Activated T-helper 1 cell treated with anti-CD3 and anti-CD28 coated beads, Interleukin-2, amount 50 U/mL, for 16 hours (primary cell): ENCODE data around the gene AIG1.
"Not testable (repeated sequence)": the region's sequence is repeated elsewhere in the genome, so short reads cannot be mapped to it uniquely, and the experiment has no call there.

Experiments
- DNase-seq, 2 donors: peaks; one replicate each; pipeline ENCODE4 v3.0.0-alpha.2; 2020; ENCODE audit warnings: low read depth in 1 of 2, low spot score in 1 of 2

The AIG1 gene

GRCh38 chr6:143307760-143308159, 247.1 kb downstream of the AIG1 start:
- not testable (repeated sequence) for DNase-seq

DNA sequence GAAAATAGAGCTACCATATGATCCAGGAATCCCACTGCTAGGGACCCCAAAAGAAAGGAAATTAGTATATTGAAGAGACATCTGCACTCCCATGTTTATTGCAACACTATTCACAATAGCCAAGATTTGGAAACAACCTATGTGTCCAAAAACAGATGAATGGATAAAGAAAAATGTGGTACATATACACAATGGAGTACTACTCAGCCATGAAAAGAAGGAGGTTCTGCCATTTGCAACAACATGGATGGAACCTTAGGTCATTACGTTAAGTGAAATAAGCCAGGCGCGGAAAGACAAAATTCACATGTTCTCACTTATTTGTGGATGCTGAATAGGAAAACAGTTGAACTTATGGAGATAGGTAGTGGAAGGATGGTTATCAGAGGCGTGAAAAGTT, 252.5 kb downstream of the AIG1 start:
- no peak for DNase-seq

GRCh38 chr6:143321491-143322086, 260.9 kb downstream of the AIG1 start:
- no peak for DNase-seq

DNA sequence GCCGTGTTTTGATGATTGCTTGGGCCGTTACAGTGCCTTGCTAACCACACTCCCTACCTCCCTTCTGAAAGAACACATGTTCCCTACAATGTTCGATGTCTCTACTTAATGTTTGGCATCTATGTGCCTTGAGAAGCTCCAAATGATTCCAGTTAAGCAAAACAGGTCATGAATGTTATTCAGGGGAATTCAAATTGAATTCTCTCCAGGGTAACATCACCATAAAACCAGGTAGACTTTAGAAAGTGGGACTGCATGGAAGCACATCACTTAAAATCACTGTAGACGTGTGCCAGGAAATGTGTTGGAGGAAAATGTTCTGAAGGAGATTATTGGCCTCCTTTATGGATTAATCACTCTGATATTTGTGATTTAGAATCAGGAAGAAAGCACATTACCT, 261.7 kb downstream of the AIG1 start:
- DNase-seq: no peak

DNA sequence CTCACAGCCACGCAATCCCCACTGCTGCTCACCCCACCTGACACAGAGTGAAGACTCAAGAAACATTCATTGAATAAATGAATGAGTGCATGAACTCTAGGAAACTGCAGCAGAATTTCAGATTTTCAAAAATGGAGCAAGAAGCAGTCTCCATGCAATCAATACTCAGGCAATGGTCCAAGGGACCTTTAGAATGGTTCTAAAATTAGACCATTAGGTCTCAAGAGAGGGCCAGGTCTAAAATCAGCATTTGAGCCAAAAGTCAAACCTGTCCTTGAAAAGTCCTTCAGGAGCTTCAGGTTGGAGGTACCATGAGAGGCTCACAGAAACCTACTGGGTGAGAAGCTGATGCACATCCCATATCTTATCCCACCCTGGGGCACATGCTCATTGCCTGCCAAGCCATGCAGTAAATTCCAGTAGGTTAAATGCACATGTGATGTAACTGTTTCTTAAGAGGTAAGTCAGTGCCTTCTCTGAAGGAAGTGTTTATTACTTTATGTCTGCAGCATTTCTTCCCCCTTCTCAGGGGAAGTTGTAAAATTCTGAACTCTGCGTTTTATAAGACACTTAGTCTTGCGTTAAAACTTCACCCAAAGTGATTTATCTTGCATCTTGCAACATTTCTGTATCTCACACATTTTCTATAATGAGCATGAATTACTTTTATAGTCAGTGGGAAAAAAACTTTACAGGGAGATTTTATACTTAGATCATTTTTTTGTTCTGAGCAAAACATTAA, 263.2 kb downstream of the AIG1 start:
- DNase-seq: no peak

GRCh38 chr6:143325379-143326140, 264.9 kb downstream of the AIG1 start:
- DNase-seq: no peak

GRCh38 chr6:143328876-143329275, 268.2 kb downstream of the AIG1 start:
- DNase-seq: no peak

DNA sequence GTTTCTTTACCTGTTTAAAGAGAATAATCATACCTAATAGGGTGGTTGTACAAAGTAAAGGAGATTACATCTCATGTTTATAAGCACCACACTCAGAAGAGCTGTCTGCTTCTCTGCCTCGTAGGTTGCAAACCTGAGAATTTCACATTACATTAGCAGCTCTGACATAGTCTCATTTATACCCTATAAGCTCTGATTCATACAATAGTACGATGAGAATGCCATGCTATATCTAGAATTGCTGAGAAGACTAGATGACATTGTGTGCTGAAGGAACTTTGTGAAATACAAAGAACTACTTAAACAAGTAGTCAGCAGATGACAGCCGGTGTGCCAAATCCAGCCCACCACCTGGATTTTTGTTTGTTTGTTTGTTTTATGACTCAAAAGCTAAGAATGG, 268.6 kb downstream of the AIG1 start:
- no peak for DNase-seq

DNA sequence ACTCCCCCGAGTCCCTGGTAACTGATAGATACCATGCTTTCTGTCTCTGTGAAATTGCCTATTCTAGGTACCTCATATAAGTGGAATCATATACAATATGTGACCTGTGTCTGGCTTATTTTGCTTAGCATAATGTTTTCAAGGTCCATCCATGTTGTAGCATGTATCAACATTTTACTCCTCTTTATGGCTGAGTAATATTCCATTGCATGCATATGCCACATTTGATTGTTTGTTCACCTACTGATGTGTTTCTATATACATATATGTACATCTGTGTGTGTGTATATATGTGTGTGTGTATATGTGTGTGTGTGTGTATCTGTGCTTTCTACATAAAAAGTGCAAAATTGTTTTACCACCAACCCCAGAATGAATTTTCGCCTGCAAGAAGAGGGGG, 270.7 kb downstream of the AIG1 start:
- no peak for DNase-seq

DNA sequence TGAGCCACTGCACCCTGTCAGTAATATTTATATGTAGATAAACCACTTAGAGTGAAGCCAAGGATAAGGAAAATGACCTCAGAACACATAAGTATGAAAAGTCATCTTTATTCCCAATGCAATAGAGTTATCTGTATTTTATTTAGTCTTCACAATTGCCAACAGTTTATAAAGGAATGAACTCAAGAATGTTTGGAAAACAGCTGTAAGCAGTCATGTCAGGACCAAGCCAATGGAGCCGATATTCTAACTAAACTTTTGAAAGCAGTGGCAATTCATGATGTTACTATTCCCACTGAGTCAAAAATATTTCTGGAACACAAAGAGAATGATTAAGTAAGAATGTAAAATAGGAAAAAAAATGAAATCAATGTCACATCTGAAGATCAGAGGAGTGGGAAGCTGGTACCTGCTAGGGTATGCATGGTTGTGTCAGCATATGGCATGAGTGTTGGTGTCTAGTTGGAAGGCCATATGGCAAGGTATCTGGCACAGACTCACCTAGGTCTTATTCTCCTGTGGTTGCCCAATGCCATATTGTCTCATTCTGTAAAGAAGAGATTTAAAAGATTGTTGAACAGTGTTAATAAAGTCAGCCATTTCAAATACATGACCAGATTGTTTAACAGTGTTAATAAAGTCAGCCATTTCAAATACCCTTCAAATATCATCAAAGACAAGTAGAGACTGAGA, 271.6 kb downstream of the AIG1 start:
- DNase-seq: no peak

DNA sequence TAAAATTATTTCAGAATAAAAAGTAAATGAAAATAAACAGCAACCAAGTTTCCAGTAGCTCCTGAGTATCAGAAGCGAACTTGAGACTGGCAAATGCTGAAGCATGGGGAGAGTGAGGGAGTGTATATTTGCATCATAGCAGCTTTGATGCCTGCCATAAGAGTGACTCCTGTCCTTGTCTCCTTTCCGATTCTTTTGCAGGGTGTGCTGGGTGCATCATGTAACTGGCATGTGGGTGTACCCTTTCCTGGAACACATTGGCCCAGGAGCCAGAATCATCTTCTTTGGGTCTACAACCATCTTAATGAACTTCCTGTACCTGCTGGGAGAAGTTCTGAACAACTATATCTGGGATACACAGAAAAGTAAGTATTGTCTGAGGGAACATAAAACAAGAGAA, 272.4 kb downstream of the AIG1 start:
- DNase-seq: no peak

DNA sequence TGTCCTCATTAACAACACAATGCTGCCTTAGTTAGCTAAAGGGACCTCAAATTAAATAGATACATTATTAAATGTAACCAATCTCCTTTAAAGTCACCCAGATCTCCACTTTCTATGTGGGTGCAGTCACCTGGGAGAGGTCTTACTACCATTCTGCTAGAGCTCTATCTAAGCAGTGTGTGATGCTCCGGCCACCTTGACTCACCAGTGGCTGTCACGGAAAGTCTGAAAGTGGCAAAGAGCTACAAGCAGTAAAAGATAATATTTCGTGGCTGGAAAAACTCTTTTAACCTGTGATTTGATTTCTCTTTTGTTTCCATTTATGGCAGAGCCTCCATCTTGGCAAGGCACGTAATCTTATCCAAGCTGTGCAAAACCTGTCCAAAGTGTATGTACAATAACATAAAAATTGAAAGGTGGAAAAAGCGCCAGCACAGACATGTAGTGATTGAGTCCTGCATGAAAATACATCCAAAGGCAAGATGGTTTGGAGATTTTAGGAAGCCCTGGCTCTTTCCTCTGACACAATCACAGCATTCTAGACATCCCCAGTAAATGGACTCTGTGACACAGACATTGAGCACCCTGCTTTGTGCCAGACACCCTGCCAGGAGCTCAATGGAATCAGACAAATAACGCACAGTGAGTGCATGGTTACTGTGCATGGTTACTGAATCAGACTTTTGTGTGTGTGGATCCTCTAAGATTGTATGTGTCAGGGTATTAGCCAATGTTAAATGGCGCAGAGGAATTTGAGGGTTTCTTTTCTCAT, 273.2 kb downstream of the AIG1 start:
- no peak for DNase-seq

DNA sequence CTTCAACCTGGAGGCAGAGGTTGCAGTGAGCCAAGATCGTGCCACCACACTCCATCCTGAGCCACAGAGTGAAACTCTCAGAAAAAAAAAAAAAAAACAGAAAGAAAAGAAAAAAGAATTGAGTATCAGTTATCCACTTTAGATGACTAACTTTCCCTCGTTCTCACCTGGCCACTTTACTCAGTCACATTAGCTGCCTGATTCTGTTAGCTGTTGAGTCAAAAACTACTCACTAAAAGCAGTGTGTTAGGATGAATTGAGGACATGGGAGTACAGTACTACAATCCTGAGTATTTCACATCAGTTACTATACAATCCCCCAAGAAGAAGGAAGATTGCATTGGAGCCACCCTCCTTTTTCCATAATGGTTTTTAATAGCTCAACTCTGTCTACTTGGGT, 275.2 kb downstream of the AIG1 start:
- no peak for DNase-seq

GRCh38 chr6:143336446-143337152, 275.9 kb downstream of the AIG1 start:
- DNase-seq: no peak

GRCh38 chr6:143337201-143337949, 276.7 kb downstream of the AIG1 start:
- peak; percentile 16 to 25 for DNase-seq

DNA sequence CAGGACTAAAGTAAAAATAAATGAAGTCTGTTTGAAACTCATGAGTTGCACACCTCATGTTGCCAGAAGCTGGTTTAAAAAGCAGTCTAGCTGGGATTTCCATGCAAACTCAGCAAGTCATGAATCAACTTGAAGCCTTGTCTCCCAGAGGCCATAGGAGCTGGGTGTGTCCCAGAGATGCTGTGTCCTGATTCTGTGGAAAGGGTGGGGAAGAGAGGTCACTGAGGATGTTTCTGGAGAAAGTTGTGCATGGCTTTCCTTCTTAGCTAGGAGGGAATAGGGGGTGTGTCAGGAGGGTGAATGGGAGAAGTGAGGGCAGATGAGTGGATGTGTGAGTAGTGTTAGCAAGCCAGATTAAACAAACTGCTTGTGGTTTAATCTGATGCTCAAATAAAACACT, 278.5 kb downstream of the AIG1 start:
- DNase-seq: no peak

GRCh38 chr6:143345477-143345876, 284.8 kb downstream of the AIG1 start:
- not testable (repeated sequence) for DNase-seq

- no peak for DNase-seq
Observed at GRCh38 chr6:143346004-143346403, 285.3 kb downstream of the AIG1 start.

DNA sequence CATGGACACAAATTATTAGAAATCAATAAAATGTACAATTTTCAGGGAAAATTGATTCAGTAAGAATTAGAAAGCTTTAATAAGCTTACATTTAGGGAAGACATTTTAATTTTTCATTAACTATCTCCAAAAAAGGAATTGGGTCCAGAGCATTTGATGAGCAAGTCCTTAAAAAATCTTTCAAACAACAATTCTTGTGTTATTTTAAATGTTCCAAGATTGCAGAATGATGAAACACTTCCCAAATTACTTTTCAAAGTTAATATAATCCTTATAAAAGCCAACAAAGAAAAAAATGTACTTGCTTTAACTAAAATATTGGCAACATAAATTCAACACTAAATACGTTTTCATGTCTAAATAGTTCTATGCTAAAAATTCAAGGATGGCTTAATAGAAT, 287.8 kb downstream of the AIG1 start:
- no peak for DNase-seq

GRCh38 chr6:143349530-143349929, 288.8 kb downstream of the AIG1 start:
- no peak for DNase-seq
